Right kidney (tissue), 1 donor: Measurements from ENCODE around the gene MPZL3.
A peak's percentile ranks its signal among the peaks of the same experiment; 100 is the strongest.

Experiments used
- DNase-seq: peaks from one replicate; pipeline ENCODE4 v3.0.0-alpha.2; 2016

Gene MPZL3

DNA sequence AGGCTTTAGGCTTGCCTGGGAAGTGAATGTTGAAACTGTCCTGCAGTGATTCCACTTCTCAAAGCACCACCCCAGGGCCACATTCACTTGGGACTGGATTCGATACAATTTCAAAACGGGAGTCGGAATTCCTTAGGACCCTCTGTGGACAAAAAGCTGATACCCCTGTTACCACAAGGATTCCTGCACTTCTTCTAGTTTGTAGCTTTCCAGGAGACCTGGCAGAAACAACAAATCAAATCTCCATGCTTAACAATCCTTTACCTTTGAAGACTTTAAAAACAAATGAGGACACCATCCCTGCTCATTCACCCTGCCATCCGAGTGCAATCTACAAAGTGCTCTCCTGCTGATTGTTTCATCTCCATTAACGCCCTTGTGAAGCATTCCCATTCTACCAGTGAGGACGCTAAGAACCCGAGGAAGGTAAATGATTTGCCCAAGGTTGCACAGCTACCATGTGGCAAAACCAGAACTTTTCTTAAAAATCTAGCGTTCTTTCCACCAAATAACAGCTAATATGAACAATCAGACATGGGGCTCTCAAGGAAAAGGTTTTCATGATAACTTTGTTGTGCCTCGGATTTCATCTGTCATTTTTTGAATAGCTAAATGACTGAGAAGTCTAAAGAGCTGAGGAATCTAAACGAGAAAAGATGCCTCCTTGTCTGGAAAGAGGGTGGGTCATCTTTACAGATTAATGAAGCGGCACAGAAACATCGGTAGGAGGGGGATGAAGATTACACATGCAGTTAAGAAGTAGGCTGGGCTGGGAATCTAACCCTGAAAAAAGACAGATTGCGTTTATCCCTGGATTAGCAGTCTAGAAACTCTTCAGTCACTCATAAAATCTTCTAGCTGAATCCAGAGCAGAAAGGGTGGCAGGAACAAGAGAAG lies 12.7 kb upstream of the MPZL3 start:
- peak; percentile 44 for DNase-seq

DNA sequence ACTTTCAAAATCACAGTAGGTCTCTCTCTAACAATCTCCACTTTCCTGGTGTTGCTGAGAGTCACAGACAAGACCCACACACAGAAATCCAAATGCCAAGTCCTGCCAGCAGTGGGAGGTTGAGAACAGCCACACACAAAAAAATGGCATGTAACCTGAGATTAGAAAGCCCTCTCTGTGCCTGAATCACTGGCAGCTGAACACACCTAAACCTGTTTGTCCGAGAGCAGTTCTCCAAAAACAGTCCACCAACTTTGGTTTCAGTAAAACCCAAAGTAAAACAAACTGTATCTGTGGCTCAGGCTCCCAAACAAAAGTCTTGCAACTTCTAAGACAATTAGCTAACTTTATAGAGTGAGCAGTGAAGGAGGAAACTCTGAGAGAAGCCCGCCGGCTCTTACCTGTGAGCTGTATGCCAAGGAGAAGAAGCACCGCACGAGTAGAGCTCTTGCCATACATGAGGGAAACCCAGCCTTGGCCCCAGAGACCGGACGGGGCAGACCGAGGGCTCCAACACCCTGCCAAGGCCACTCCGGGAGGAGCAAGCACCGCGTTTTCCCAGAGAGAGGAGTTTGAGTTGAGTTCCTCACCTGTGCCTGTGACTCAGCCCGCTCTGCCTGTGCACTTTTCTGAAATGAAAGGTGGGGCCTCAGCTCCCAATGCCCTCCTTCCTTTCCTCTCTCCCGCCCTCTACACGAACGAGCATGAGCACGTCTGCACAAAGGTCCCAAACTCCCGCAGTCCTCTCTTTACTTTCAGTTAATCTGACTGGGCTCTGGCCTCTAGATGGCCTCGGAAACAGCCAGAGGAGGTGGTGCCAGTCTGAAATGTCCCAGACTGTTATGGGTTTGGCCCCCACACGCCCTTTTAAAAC lies 11.8 kb upstream of the MPZL3 start, which contains the start of gene MPZL2:
MPZL2 (minus strand) TSS at position 603 of the 874 bp plus-strand sequence; CDS start at position 459, 144 bp downstream.
- peak; percentile 75 for DNase-seq

DNA sequence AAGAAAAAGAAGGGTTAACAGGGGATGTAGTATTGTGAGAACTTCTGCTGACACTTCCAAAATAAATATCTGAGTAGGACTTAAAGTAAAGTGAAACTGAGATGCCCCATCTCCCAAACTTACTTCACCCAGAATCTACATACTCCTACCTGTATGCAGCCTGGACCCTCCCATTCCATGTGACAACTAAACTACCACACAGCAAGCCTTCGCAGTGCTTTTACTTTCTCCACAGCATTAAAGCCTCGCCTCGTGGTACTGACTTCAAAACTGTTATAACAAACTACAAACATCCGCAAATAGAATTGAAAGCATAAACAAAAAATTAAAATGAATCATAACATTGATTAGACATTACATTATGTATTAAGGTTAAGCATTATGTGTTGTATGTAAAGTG lies 10.9 kb upstream of the MPZL3 start:
- no peak for DNase-seq

DNA sequence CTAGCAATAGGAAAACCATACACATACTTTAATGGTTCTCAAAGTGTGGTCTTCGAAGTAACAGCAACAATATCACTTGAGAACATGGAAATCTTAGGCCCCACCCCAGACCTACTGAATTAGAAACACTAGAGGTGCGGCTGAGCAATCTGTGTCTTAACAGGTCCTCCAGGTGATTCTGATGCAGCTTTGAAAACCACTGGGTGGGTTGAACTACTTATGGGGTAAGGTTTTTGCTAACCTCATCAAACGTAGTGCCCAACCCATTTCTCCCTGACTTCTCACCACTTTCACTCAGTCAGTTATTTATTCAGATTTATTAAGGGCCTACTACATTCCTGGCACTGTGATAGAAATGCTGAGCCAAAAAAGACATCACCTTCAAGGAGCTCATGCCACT lies 8.2 kb upstream of the MPZL3 start:
- DNase-seq, result no peak

DNA sequence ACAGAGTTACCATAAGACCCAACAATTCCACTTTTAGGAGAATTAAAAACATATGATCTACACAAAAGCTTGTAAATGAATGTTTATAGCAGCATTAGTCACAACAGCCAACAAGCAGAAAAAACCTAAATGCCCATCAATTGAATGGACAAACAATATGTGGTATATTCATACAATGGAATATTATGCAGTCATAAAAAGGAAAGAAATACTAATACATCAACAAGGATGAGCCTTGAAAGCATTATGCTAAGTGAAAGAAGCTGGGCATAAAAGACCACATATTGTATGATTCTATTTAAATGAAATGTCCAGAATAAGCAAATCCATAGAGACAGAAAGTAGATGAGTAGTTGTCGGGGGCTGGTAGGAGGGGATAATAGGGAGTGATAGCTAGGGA lies 7.0 kb upstream of the MPZL3 start:
- DNase-seq, result no peak

DNA sequence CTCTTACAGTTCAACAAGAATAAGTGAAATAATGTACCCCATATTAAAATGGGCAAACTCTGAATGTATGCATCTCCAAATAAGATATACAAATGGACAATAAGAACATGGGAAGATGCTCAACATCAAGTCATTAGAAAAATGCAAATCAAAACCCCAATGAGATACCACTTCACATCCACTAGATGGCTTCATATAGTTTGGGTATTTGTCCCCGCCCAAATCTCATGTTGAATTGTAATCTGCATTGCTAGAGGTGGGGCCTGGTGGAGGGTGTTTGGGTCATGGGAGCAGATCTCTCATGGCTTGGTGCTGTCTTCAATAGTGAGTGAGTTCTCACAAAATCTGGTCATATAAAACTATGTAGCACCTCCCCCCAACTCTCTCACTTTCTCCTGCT lies 6.2 kb upstream of the MPZL3 start:
- no peak for DNase-seq

DNA sequence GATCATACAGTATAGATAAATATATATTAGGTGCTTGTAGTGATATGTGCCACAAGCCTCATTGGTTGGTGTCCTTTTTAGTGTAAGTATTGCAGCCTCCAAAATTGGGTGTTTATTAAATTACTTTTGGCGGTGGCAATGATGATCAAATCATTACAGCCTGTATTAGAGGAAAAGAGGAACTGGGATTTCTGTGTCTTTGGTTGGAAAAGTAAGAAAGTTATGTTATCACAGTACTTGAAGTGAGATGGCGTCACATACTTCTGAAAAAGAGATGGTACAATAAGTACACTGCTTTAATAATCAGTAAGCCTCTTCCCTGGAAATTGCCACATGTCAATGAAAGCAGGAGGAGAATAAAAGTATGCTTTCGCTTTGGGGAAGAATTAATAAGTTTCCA lies 523 bp upstream of the MPZL3 start:
- DNase-seq, result no peak

DNA sequence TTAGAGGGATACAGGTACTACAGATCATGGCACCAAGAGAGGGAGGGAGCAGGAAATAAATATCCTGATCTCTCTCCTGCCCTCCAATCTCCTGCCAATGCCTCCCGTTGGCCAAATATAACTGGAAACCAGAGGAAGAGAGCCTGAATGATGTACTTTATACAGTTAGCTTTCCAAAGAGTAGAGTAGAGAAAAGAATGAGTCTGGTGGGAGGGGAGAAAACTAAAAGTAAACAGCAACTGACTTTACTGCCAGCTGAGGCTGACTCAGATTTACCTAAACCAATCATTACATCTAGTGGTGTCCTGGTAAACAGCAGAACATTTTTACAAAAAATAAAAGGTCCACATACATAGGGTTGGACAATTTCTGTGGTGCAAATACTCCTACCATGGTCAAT lies 5.1 kb downstream of the MPZL3 start:
- no peak for DNase-seq

DNA sequence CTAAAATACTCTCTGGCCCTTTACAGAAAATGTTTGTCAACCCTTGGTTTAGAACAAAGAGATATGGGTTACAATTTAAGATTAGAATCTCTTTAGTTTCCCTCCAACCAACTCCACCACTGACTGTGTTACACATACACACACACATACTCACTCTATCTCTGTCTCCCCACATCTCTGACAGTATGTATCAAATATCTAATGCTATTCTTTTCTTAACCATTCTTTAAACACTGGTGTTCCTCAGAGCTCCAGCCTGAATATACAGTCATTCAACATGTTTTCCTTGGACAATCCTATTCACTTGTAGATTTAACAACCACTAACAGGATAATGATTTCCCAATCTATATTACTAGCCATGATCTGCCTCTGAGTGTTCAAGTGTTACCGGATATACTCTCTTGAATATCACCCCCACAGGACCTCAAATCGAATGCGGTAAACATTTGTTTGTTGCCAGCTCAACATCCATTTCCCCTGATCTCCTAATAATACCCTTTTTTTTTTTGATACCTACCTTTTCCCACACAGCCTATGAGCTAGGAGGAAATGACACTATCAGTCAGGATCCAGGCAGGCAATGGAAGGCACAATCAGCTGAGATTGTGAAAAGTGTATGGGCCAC lies 6.1 kb downstream of the MPZL3 start:
- DNase-seq, result no peak

DNA sequence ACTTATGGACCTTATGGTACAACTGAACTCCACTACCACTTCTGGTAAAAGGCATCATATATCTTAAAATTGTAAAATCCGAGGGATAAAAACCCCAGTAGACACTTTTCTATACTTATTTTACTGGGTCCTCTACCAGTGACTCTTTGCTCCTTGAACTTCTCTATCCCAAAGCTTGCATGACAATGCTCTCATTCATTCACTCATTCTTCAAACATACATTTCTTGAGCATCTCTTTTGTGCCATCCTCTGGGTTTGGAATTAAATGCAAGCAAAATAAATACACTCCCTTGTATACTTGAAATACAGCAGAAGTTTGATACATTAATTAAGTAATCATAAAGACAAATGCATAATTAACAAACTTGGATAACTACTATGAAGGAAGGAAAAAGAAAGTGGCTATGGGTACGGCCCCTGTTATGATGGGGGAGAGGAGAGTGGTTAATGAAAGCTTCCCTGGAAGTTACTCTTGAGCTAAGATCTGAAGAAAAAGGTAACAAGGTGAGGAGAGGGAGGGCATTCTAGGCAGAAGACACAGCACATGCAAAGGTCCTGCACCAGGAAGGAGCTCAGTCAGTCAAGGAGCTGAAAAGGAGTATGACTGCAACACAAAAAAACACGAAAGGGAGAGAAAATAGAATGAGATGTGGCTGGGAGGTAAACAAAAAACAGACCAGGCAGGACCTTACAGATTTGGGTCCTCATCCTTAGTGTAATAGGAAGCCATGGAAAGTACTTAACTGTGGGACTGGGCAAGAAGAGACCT lies 8.0 kb downstream of the MPZL3 start:
- no peak for DNase-seq

DNA sequence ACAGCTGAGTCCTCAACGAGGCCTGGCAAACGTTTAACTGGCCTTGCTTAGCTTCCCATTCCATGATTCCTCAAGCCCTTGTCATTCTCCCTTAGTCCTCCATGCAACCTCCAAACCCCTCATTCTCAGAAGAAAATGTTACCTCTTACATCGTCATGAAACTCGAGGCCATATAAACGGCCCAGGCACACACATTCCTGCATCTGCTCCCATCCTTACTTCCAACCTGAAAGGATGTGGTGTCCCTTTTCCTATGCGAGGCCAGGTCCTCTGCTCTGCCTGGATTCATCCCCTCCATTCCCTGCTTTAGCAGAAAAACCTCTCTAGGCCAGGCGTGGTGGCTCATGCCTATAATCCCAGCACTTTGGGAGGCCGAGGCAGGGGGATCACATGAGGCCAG lies 9.0 kb downstream of the MPZL3 start:
- no peak for DNase-seq

DNA sequence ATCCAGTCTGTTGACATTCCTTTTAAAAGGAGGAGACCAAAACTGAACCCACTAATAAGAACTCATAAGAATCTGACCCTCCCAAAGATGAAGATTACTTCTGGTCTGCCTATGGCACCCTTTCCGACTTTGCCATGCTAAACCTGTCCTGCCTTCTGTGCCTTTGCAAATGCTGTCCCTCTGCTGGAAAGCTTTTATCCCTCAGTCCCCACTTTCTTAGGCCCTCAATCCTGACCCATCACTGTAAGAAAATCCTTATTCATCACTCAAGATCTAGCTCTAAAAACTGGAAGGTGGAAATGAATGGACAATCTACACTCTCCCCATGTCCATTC lies 10.4 kb downstream of the MPZL3 start:
- DNase-seq, result no peak

DNA sequence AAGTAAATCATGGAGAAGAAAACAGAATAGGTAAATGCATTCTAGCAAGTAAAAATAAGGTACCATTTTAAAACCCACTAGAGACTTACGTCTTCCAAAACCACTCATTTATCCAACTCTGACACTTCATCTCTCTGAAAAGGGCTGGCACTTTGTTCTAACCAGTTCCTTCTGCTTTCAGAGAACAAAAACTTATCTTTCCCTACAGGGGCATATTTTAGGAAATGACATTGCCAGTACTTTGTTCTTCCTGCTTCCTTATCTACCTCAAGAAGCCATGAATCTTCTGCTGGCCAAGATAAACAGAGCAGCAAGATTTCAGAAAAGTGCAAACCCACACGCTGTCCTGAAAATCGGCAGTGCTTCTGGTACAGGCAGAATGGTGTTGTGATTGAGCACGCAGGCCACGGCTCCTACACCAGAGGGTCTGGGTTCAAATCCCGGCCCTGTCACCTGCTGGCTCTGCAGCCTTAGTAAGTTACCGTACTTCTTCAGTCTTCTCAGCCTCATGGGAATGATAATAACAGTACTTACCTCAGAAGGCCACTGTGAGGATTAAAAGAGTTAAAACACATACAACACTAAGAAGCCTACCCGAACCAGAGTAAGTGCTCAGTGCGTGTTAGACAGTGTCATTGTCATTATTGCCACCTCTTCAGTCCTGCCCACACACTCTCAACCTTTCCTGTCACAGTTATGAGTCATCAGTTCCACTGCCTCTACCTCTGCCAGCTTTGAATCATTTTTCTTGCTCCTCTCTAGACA lies 11.0 kb downstream of the MPZL3 start:
- no peak for DNase-seq

DNA sequence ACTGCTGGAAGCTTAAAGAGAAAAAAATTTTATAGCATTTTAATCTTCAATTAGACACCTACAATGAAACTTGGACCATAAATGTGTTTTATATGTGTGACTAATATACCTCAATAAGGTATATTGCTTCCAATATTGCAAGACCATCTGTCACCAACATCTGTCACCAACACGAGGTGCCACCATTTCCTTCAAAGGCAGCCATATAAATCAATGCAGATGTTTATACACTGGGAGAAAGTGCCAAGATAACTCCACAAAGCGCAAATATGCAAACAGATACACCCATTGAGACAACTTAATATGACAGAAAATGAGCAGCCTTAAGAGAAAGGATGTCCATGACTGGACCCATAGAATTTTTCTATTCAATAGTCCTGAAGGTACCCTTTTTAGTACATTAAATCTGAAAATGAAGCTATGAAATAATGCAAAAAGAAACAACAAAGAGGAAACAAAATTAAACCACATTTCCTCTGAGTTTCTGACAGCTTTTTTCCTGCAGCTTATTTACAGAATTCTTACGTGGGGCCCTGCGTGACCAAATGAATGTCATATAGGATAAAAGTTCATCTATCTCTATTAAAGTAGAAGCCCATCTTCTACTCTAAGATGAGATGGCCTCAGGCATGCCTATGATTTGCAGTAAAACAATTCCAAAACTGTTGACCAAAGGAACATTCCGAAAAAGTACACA lies 12.5 kb downstream of the MPZL3 start:
- DNase-seq, result no peak

DNA sequence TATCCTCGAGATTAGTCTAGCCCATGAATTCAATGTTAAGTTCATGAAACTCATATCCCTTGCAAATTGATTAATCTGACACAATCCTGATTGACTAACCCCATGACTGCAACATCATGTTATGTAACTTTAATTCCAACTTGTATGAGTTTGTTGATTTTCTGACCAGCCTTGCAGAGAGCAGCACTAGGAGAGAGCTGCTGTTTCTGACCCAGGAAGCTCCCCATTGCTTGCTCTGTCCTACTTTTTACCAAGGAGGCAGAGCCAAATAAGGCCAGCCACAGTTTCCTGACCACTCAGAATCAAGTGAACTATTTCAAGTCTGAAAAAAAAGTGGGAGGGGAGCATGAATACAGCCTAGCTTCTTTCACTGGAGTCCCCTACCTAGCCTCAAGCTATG lies 13.2 kb downstream of the MPZL3 start:
- no peak for DNase-seq

DNA sequence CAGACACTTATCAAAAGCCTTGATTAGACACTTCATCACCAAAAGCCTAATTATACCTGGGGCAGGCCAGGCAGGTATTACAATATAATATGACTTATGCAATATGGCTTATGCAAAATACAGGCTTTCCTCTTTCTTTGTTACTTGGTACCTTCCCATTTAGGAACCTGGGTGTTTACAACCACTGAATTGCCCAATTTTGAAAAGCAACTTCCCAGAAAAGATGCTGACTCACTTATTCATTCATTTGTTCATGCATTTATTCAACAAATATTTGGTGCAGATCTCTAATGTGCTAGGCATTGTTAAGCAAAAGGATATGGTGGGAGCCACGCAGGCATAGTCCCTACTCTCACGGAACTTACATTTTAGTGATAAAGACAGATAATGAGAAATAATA lies 13.7 kb downstream of the MPZL3 start:
- no peak for DNase-seq

DNA sequence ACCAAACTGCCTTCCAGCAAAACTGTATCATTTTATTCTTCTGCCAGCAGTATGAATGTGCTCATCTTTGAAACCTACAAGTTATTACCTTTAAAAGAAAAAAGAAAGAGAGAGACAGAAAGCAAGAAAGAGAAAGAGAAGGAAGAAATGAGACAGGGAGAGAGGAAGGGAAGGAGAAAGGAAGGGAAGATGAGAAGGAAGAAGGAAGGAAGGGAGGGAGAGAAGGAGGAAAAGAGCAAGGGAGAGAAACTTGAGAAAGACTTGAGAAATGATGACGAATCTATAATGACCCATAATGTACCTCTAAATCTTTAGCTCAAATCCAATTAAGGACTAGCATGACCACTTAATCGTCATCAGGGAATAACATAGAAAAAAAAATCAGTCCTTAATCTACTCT lies 16.0 kb downstream of the MPZL3 start:
- DNase-seq, result no peak

DNA sequence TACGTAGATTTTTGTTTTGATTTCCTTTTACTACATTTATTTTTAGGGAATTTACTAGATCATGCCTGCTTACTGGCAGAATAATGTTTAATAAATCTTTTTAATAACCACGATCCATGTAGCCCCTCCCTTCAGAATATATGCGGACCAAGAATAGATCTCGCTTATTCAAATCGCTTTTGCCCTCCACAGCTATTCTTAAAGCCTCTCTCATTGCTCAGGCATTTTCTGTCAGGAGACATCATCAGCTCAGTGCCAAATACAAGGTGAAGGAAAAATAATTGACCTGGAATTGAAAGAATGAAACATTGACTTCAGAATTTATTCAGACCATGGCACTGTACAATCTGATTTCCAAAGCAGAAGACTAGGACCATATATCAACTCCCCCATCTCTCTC lies 17.3 kb downstream of the MPZL3 start:
- no peak for DNase-seq

DNA sequence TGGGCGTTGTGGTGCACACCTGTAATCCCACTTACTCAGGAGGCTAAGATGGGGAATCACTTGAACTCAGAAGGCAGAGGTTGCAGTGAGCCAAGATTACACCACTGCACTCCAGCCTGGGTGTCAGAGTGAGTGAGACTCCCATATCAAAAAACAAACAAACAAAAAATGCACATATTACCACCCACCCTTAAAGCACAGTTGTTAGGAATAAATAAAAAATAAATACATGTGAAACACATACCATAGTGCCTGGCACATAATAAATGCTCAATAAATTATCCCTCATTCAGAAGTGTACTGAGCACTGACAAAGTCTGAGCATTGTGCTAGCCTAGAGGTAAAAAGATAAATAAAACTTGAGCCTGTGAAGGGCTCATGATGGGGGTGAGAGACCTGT lies 18.3 kb downstream of the MPZL3 start:
- no peak for DNase-seq

DNA sequence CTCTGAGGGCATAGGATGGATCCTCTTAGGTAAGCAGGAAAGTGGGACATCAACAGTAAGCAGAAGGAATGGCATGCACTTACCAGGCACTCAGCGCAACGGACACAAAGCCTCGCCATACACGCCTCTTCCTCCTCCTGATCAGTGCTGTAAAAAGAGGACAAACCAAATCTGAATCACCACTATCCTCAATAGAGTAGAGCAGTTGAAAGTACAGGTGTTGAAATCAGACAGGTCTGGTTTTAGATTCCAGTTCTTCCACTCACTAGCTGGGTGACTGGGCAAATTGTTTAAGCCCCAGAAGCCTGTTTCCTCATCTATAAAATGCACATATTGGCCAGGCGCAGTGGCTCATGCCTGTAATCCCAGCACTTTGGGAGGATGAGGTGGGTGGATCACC lies 18.8 kb downstream of the MPZL3 start:
- no peak for DNase-seq

DNA sequence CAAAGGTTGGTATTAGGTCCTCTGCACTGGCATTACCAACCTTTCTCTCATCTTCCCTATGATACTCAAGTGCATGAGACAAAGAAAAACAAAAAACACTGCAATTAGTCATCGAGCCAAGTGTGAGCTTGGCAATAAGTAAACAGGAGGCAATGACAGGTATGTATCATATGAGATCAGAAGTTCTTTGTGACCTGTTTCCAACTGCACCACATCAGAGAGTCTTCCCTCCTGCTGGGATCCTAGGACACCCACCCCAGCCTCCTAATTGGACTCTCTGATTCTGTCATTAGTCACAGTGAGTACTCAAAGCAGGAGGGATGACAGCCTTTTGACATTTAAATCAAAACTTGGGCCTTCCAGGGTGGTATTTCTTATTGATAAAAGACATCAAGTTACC lies 19.5 kb downstream of the MPZL3 start:
- DNase-seq, result no peak
